Gastrocnemius medialis (tissue), 4 donors: ENCODE results near the gene KRT4.

Source experiments
- POLR2A ChIP-seq, 2 donors: fragments of 450-650 bp; IDR thresholded peaks; one replicate each; pipeline ENCODE4 v1.6.1; 2017; ENCODE audit warnings: antibody characterized with exemption in 2 of 2, mild to moderate bottlenecking in 2 of 2, moderate library complexity in 2 of 2
- TF ChIP-seq, protein P1 (sequence below), 5 experiments: fragments of 450-650 bp in 3 of 5; fragments of 200-600 bp in 2 of 5; sonication (generic) in 2 of 5; IDR thresholded peaks in 4 of 5; conservative IDR thresholded peaks in 1 of 5; 1 replicate in 4 of 5; 2 replicates in 1 of 5; pipeline ENCODE4 v1.5.1; 2016 to 2019; ENCODE audit warnings: antibody characterized with exemption in 5 of 5, mild to moderate bottlenecking in 3 of 5, moderate library complexity in 3 of 5

DNA sequence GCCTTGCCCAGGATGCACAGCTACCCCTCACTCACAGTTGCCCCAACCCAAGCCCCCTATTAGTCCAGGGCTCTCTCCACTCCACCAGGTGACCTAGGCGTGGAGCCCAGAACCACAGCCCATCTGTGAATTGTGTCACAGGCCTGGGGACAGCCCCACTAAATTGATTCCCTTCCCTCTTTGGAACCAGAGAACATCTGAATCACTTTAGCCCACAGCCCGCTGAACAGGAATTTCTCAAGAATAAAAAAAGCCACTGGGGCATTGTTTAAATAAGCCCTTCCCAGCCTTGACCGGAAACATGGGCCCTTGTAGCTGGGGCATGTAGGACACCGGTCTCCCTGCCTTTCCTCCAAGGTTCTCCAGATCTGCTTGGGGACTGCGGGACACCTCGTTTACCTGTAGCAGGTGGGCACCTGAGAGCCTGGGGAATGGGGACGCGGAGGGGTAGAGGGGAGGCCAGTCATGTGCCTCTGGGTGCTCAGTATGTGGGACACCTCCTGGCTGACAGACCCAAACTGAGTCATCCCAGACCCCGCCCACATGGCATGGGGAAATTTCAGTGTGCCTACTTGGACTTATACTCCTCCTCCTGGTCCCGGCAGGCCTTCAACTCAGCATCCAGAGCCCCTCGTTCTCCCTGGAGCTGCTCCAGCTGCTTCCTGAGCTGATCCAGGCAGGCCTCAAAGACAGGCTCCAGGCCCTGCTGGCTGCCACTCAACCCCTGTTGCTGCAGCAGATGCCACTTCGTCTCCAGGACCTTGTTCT, 33.6 kb upstream of the KRT4 start:
- TF ChIP-seq, protein P1, sequence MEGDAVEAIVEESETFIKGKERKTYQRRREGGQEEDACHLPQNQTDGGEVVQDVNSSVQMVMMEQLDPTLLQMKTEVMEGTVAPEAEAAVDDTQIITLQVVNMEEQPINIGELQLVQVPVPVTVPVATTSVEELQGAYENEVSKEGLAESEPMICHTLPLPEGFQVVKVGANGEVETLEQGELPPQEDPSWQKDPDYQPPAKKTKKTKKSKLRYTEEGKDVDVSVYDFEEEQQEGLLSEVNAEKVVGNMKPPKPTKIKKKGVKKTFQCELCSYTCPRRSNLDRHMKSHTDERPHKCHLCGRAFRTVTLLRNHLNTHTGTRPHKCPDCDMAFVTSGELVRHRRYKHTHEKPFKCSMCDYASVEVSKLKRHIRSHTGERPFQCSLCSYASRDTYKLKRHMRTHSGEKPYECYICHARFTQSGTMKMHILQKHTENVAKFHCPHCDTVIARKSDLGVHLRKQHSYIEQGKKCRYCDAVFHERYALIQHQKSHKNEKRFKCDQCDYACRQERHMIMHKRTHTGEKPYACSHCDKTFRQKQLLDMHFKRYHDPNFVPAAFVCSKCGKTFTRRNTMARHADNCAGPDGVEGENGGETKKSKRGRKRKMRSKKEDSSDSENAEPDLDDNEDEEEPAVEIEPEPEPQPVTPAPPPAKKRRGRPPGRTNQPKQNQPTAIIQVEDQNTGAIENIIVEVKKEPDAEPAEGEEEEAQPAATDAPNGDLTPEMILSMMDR (IDR thresholded peaks at IDR 0.05 in 4 of 5, conservative IDR thresholded peaks at IDR 0.05 in 1 of 5), result no peak
- TF ChIP-seq POLR2A (IDR thresholded peaks at IDR 0.05), result no peak
